Activated T-helper 2 cell treated with anti-CD3 and anti-CD28 coated beads, Interferon-gamma antibody, Interleukin-2, Interleukin-4, amounts not matched to agents 10 μg/mL and 5 μg/mL and 100 μg/mL, durations not matched to agents 14 hours and 24 hours and 36 hours (primary cell): ENCODE data around the gene MGAM2. TPM values are rescaled to one million over a fixed set of nuclear protein-coding genes. Genes with fewer than 3 reads are reported as not detected.
"Not testable (repeated sequence)": the region's sequence is repeated elsewhere in the genome, so short reads cannot be mapped to it uniquely, and the experiment has no call there.

Source experiments
- DNase-seq: peaks from one replicate; pipeline ENCODE4 v3.0.0; 2021; ENCODE audit warnings: low spot score
- H3K27ac Mint-ChIP-seq: one replicate; pipeline ENCODE4 v1.8.0; 2021; ENCODE audit warnings: mixed read lengths
- H3K27me3 Mint-ChIP-seq: one replicate; pipeline ENCODE4 v1.8.0; 2021; ENCODE audit warnings: low read depth, mixed read lengths
- H3K36me3 Mint-ChIP-seq: one replicate; pipeline ENCODE4 v1.8.0; 2021; ENCODE audit warnings: low read depth, mixed read lengths
- H3K4me1 Mint-ChIP-seq: one replicate; pipeline ENCODE4 v1.8.0; 2021; ENCODE audit warnings: low read depth, mixed read lengths
- H3K4me3 Mint-ChIP-seq: one replicate; pipeline ENCODE4 v1.8.0; 2021; ENCODE audit warnings: low read depth, mild to moderate bottlenecking, moderate library complexity, mixed read lengths
- H3K9me3 Mint-ChIP-seq: one replicate; pipeline ENCODE4 v1.8.0; 2021; ENCODE audit warnings: mixed read lengths
- intact Hi-C: fragments of 100-400 bp; cut with micrococcal nuclease; formaldehyde crosslinking; loops from one replicate; pipeline ENCODE4 v1.15.1; 2023
- total RNA-seq: library from RNA; stranded (reverse); gene quantifications from 2 replicates; pipeline ENCODE4 v1.2.3, GENCODE V29; 2022

MGAM2 gene
- total RNA-seq, 1 donor from 2014 or later = not detected

DNA sequence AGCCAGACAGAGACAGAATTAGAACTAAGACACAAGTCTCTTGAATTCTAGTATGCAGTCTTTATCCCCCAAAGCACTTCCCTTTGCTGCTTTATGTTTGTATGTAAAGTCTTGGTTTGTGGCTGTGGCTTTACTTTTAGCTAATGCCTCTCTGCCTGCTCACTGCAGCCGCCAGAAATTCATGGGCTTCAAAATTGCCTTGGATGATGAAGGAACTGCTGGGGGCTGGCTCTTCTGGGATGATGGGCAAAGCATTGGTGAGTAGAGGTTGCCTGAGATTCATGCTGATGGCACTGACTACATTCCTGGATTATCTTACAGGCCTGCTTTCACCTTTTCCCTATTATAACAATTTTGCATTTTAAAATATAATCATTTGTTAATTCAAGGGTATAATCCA lies 10.9 kb upstream of the MGAM2 start:
- H3K27ac Mint-ChIP-seq = no peak overlapping the region
- no peak overlapping the region for H3K4me3 Mint-ChIP-seq
- peaks cover 6% of the 10 kb centered on the region for H3K27me3 Mint-ChIP-seq
- intact Hi-C loops = no loop called here
- H3K36me3 Mint-ChIP-seq = no peaks in the 10 kb centered on the region
- no peak for DNase-seq
- peaks cover 8% of the 10 kb centered on the region for H3K4me1 Mint-ChIP-seq
- no peaks in the 10 kb centered on the region for H3K9me3 Mint-ChIP-seq

DNA sequence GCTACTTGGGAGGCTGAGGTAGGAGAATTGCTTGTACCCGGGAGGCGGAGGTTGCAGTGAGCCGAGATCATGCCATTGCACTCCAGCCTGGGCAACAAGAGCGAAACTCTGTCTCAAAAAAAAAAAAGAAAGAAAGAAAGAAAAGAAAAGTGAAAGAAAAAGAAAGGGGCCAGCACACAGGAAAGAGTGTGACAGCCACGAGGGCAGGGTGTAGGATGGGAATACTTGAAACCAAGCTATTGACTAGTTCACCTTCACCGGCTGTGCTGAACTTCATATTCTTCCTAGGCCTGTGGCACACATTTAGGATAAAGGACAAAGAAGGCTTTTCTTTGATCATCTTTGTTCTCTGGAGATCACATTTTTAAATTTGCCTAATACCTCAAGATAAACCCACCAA lies 9.7 kb upstream of the MGAM2 start:
- H3K9me3 Mint-ChIP-seq, H3K4me3 Mint-ChIP-seq, H3K36me3 Mint-ChIP-seq, H3K27me3 Mint-ChIP-seq, H3K27ac Mint-ChIP-seq, DNase-seq, H3K4me1 Mint-ChIP-seq, intact Hi-C loops: not testable (repeated sequence)

DNA sequence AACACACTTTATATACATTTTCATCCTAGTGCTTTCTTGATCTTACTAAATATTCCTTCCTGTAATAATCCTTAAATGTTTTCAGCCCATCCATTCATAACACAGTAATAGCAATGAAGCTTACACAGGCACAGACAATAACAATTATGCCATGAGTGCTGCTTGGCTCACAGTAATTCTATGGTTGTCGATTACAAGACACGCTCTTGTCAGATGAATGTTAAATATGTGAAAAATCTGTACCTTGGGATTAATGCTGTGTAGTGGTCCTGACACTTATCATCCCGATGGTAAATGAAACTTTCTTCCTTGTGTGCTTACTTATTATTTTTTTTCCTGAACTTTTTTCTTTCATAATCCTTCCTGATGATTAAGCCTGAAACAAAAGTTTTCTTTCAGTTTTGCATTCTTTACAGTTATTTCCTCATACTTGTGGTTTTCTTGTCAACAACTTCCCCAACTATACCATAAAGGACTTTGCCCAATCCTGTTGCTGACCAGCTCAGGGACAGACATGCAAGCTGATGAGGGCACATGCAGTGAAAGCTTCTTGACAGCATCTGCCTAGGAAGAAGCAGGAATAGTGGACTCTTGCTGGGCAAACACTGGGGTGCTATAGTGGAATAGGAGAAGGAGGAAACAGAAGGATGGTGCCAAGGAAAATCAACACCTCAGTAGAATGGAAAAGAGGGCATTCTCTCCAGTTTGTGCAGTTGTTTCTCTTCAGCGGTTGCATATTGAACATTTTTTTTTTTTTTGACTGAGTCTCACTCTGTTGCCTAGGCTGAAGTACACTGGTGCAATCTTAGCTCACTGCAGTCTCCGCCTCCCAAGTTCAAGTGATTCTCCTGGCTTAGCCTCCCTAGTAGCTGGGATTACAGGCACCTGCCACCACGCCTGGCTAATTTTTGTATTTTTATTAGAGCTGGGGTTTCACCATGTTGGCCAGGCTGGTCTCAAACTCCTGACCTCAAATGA lies 6.7 kb upstream of the MGAM2 start:
- H3K27ac Mint-ChIP-seq = no peak overlapping the region
- intact Hi-C loops = no loop called here
- no peaks in the 10 kb centered on the region for H3K9me3 Mint-ChIP-seq

DNA sequence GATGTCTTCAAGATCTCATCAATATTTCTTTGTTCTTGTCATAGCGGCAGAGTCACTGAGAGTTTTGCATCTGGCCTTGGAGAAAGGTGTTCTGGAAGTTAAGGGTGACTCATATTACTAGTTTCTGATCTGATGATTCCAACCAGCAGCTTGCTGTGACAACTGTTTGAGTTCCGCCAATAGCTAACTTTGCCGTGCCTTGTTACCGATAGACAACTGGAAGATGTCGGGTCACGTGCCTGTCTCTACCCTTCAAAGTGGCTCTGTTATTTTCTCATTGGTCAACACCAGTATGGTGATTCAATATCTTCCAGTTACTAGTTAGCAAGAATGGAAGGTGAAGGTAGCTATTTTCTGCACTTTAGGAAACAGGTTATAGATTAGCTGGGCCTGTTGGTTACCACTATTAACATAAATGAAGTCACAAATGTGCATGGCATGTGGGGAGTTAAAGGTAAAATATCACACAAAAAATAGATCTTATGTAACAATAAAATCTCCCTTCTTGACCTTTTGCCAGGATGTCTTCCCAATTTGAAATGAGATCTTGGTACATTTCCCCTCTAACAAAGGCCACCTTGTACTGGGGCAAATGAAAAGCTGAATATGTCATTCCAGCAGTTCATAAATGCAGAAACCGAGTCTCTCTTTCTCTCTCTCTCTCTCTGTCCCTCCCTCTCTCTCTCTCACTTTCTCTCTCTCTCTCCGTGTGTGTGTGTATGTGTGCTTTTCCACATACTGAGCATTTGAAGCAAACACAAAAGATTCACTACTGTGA lies 2.6 kb upstream of the MGAM2 start:
- Mint-ChIP-seq H3K27ac (no peak overlapping the region), H3K4me1 (peaks cover 5% of the 10 kb centered on the region), H3K27me3 (peaks cover 13% of the 10 kb centered on the region), H3K9me3 (no peaks in the 10 kb centered on the region), H3K4me3 (no peak overlapping the region), H3K36me3 (no peaks in the 10 kb centered on the region)
- intact Hi-C loops = no loop called here
- DNase-seq = no peak

More for the DNA sequence above, 6.7 kb upstream of the MGAM2 start:
- H3K4me1 Mint-ChIP-seq = peaks cover 8% of the 10 kb centered on the region
- H3K27me3 Mint-ChIP-seq = peaks cover 13% of the 10 kb centered on the region
- H3K4me3 Mint-ChIP-seq = no peak overlapping the region
- DNase-seq = no peak
- no peaks in the 10 kb centered on the region for H3K36me3 Mint-ChIP-seq

DNA sequence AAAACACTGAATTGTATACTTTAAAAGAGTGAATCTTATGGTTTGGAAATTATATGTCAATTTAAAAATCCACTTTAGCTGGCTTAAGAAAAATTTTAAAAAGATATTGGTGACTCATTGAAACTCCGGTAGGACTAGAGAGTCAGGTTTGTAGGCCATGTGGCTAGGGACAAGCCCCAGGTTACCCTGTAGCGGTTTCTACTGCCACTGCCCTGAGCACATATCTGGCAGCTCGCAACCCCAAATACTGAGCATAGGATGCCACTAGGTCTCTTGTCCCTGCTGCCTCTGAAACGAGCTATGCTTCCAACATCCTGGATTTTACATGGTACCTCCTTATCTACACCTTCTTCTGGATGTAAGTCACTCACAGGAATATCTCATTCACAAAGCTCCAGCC lies 1.4 kb upstream of the MGAM2 start:
- H3K9me3 Mint-ChIP-seq = no peaks in the 10 kb centered on the region
- DNase-seq = no peak
- intact Hi-C loops = no loop called here
- peaks cover under 1% of the 10 kb centered on the region for H3K4me1 Mint-ChIP-seq
- H3K27ac Mint-ChIP-seq = no peak overlapping the region
- peaks cover 10% of the 10 kb centered on the region for H3K27me3 Mint-ChIP-seq
- no peaks in the 10 kb centered on the region for H3K36me3 Mint-ChIP-seq
- no peak overlapping the region for H3K4me3 Mint-ChIP-seq

DNA sequence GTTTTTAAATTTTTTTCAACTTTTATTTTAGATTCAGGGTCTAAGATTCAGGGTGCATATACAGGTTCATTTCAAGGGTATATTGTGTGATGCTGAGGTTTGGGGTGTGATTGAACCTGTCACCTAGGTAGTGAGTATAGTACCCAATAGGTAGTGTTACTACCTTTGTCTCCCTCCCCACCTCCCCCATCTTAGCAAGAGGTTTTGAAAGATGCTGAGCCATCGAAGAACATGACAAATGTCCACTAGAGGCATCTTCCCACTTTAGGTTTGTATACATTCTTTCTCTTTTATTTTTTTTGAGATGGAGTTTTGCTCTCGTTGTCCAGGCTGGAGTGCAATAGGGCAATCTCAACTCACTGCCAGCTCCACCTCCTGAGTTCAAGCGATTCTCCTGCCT lies 880 bp upstream of the MGAM2 start:
- Mint-ChIP-seq H3K27ac (no peak overlapping the region), H3K36me3 (no peaks in the 10 kb centered on the region), H3K4me1 (no peaks in the 10 kb centered on the region), H3K27me3 (peaks cover 10% of the 10 kb centered on the region), H3K4me3 (no peak overlapping the region), H3K9me3 (no peaks in the 10 kb centered on the region)
- no peak for DNase-seq
- intact Hi-C loops = no loop called here

DNA sequence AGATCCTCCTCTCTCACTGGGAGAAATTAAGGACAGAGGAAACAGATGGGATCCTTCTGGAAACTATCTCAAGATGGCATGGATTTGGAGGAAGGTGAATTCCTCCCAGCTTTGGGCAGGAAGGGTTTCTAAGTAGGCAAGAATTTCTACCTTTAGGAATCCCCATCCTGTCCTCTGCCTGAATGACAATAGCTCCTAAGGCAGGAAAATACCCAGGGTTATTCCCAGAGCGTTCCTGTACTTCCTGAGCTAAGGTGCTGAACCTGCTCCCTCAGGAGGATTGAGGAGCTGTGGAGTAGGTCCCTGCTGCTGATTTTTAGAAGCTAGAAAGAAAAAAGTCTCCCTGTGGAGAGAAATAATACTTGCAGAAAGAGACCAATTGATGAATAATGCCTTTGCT lies 568 bp downstream of the MGAM2 start:
- Mint-ChIP-seq H3K4me3 (no peak overlapping the region), H3K9me3 (no peaks in the 10 kb centered on the region), H3K27me3 (peaks cover 6% of the 10 kb centered on the region), H3K4me1 (no peaks in the 10 kb centered on the region), H3K36me3 (no peaks in the 10 kb centered on the region), H3K27ac (no peak overlapping the region)
- intact Hi-C loops = no loop called here
- no peak for DNase-seq

DNA sequence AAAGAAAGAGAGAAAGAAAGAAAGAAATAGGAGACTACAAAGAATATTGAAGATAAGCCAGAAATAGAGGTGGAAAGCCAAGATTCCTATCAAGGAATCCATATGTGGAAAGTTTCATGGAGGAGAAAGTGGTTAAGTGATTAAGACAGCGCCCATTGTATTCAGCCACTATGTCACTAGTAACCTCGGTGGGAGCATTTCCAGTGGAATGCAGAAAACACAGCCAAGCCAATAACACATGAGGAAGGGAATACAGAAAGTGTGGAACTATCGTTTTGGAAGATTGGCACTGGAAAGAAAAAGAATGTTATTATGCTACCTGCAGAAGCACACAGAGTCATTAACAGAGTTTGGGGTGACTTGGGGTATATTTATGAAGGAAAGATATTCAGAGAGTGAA lies 2.7 kb downstream of the MGAM2 start:
- no peak for DNase-seq
- intact Hi-C loops = no loop called here
- Mint-ChIP-seq H3K4me1 (no peaks in the 10 kb centered on the region), H3K27ac (no peak overlapping the region), H3K4me3 (no peak overlapping the region), H3K9me3 (no peaks in the 10 kb centered on the region), H3K36me3 (no peaks in the 10 kb centered on the region), H3K27me3 (peaks cover 5% of the 10 kb centered on the region)

DNA sequence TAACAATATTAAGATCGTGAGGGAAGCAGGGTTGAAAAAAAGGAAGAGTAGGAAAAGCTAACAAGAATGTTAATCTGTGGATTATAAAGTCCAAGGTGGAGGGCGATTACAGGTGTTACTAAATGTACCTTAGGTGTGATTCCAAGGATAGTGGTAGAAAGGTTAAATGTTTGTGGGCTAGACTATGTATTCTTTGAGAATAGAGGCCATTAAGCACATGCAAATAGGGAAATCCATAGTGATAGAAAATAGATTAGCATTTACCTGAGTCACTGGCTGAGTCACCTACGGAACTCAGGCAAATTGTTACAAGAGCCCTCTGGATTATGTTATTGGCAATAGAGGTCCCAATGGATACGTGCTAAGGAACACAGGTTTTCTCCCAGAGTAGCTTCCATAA lies 9.0 kb downstream of the MGAM2 start:
- Mint-ChIP-seq H3K9me3 (no peaks in the 10 kb centered on the region), H3K4me3 (no peak overlapping the region), H3K27me3 (peaks cover 6% of the 10 kb centered on the region), H3K36me3 (no peaks in the 10 kb centered on the region), H3K4me1 (no peaks in the 10 kb centered on the region), H3K27ac (no peak overlapping the region)
- DNase-seq = no peak
- intact Hi-C loops = no loop called here

DNA sequence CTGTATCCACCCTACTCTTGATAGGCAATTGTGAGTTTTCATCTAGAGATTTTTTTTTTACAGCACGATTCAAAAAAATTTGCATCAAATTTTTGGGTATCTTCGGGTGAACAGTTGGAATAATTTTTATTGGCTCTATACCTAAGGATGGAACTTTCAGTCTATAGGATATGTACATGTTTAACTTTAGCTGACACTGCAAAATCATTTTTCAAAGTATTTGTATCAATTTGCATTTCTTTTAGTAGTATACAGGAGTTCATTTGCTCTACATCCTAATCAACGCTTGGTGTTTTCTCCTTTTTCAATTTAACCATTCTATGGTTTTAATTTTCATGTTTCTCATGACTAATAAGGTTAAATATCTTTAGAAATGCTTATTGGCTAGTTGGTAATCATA lies 11.7 kb downstream of the MGAM2 start:
- peaks cover 6% of the 10 kb centered on the region for H3K27me3 Mint-ChIP-seq
- H3K9me3 Mint-ChIP-seq = no peaks in the 10 kb centered on the region
- H3K4me1 Mint-ChIP-seq = no peaks in the 10 kb centered on the region

DNA sequence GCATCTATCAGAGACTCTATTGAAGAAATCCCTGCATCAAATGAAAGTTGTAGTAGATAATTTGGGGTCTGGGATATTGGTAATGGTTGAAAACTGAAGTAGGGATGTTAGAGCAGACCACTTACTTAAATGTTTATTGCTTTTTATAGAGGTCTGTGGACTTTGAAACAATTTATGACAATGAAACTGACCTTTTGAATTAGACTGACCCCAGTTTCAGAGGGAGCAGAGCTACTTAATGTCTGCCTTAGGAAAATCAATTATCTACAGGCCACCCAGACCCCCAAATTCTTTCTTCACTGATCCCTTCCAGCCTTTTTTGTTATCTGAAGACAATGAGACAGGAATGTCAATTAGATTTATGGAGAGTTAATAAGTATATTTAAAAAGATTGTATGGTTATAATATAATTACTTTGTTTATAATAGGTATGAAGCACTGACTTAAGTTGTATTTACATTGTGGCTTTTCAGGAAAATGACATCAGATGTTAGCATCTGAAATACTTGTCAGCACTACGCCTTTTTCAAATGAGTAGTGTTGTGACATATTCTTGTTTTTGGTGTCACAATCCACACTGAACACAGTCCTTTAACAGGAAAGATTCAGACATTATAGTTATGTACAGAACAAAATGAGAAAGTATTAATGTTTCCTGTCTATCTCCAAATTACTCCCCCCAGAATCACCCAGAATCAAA lies 13.9 kb downstream of the MGAM2 start:
- DNase-seq = no peak
- H3K27me3 Mint-ChIP-seq = peaks cover 3% of the 10 kb centered on the region
- H3K9me3 Mint-ChIP-seq = no peaks in the 10 kb centered on the region
- H3K27ac Mint-ChIP-seq = no peak overlapping the region
- no peaks in the 10 kb centered on the region for H3K4me1 Mint-ChIP-seq
- no peak overlapping the region for H3K4me3 Mint-ChIP-seq
- no peaks in the 10 kb centered on the region for H3K36me3 Mint-ChIP-seq
- intact Hi-C loops = no loop called here

More for the DNA sequence above, 11.7 kb downstream of the MGAM2 start:
- H3K4me3 Mint-ChIP-seq = no peak overlapping the region
- no peak overlapping the region for H3K27ac Mint-ChIP-seq
- no peak for DNase-seq
- no peaks in the 10 kb centered on the region for H3K36me3 Mint-ChIP-seq
- intact Hi-C loops = no loop called here

DNA sequence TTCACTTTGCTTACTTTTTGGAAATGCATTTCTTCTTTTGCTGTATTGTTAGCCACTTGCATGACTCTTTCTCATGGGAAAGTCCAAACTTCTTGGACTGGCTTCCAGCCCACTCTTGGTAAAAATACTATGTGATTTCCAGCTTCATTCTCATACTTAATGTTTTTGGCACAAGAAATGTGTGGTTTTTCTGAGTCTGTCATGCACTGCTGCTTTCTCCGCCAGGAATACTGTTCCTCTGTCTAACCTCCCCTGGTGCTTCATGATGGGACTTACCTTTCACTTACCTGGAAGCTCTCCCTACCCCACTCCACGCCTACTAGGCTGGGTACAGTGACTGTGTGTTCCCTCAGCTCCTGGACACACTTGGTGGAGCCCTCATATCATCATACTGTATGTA lies 18.7 kb downstream of the MGAM2 start:
- H3K9me3 Mint-ChIP-seq = no peaks in the 10 kb centered on the region
- DNase-seq = no peak
- H3K36me3 Mint-ChIP-seq = no peaks in the 10 kb centered on the region
- intact Hi-C loops = no loop called here
- no peak overlapping the region for H3K27ac Mint-ChIP-seq
- no peaks in the 10 kb centered on the region for H3K4me1 Mint-ChIP-seq
- no peaks in the 10 kb centered on the region for H3K27me3 Mint-ChIP-seq
- no peak overlapping the region for H3K4me3 Mint-ChIP-seq
